Stimulated activated CD4-positive, alpha-beta T cell treated with anti-CD3 and anti-CD28 coated beads, Interleukin-2, amount 100 ng/mL, for 4 hours (primary cell): ENCODE measurements around the gene HES3.

ENCODE experiments used
- DNase-seq: peaks from one replicate; pipeline ENCODE4 v3.0.0-alpha.2; 2020; ENCODE audit warnings: low read depth

HES3 gene

GRCh38 chr1:6245869-6246496, 2.0 kb downstream of the HES3 start:
- no peak for DNase-seq

- peak; percentile 65 for DNase-seq
Observed at GRCh38 chr1:6246497-6247467, 2.8 kb downstream of the HES3 start.

GRCh38 chr1:6247651-6248050, 3.7 kb downstream of the HES3 start:
- no peak for DNase-seq

DNA sequence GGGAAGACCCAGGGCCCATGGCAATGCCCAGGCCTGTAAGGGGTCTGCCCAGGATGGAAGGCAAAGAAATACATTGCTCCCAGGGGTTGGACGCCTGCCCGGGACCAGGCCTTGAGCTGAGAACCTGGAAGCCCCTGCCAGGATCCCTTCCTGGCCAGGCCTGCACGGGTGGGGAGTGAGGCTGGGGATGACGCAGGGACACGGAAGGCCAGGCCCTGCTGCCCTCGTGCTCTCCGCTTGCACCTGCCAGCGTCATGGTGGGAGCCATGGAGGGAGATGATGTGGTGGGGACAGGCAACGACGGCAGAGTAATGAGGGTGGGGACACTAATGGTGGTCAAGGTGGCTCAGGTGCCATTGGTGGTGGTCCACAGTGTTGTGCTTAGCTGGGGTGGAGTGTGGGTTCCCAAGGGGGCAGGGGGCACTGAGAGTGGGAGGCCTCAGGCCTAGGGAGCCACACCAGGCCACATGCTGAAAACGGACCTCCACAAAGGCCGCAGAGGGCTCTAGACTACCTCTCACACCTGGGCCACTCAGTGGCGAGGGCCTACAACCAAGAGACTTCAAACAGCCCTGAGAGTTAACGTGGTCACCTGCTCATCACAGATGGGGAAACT, 4.3 kb downstream of the HES3 start:
- no peak for DNase-seq

- DNase-seq, result no peak
Observed at GRCh38 chr1:6248932-6249738, 5.2 kb downstream of the HES3 start.

- no peak for DNase-seq
Observed at GRCh38 chr1:6249739-6250689, 6.0 kb downstream of the HES3 start.

DNA sequence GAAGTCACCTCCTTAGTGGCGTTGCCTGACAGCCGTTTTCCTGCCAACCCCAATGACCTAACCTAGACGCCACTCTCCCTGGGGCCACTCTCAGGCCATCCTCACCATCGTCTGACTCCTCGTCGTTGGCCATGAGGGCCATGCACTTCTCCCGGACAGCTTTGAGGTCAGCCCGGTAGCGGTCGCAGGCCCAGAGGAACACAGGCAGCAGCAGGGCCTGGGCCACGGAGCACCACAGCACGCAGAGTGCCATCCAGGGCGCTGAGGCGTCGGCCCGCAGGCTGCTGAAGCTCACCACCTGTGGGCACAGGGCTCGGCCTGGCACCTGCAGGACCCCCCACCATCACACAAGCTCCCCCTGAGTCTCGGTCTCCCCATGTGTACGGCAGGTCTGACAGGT, 7.3 kb downstream of the HES3 start:
- no peak for DNase-seq

- DNase-seq, result no peak
Observed at GRCh38 chr1:6251681-6252373, 7.8 kb downstream of the HES3 start.

DNA sequence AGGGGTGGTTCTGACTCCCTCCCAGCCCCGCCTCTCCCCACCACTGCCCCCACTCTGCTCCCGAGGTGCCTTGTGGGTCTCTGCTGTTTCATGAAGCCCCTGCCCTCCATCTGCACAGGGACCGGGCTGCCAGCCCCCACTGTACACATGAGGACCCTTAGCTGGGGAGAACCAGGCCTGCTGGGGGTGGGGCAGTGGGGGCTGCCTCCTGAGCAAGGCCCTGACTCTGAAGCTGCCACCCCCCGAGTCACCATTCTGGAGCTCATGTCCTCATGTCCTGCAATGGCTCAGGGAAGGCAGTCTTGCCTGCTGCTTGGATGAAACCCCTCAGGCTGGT, 8.4 kb downstream of the HES3 start:
- no peak for DNase-seq

- no peak for DNase-seq
Observed at GRCh38 chr1:6253380-6253779, 9.4 kb downstream of the HES3 start.

- no peak for DNase-seq
Observed at GRCh38 chr1:6254691-6255090, 10.7 kb downstream of the HES3 start.

- no peak for DNase-seq
Observed at GRCh38 chr1:6256645-6257044, 12.7 kb downstream of the HES3 start.

DNA sequence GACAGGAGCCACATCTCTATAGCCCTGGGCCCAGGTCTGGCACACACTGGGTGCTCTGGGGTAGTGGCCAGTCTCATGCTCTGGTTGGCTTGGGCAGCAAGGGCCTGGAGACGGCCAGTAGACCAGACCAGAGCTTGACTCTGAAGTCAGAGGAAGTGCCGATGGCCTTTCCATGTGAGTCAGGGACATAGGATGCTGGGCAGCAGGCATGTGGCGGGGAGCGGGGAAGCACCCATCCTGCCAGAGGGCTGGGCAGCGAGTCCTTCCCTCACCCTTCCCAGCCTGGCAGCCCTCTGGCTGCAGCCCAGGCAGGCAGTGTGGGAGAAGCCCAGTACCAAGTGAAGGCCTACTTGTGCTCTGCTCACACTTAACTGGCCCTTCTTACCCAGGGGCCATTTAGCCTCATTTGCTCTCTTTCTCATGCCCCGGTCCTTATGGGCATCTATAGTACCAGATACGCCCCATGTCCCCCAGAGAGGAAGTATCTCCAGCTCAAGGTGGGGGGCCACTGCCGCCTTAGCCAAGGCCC, 13.6 kb downstream of the HES3 start:
- DNase-seq, result no peak

DNA sequence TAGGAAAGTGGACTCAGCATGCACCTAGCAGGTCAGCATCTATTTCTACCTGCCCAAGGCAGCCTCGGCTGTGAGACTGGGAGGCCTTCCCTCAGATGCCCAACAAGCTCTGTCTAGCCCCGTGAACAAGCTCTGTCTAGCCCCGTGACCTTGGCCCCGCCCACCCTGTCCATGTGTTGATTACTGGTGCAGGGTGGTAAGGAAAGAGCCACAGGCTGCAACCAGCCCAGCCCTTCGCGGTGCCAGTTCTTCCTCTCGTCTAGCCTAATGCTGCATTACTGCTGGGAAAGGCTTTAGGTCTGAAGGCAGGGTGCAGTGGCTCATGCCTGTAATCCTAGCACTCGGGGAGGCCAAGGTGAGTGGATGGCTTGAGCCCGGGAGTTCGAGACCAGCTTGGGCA, 14.7 kb downstream of the HES3 start:
- DNase-seq, result no peak

GRCh38 chr1:6259491-6260362, 15.7 kb downstream of the HES3 start:
- peak; percentile 72 for DNase-seq

GRCh38 chr1:6260433-6260934, 16.5 kb downstream of the HES3 start:
- DNase-seq, result no peak

DNA sequence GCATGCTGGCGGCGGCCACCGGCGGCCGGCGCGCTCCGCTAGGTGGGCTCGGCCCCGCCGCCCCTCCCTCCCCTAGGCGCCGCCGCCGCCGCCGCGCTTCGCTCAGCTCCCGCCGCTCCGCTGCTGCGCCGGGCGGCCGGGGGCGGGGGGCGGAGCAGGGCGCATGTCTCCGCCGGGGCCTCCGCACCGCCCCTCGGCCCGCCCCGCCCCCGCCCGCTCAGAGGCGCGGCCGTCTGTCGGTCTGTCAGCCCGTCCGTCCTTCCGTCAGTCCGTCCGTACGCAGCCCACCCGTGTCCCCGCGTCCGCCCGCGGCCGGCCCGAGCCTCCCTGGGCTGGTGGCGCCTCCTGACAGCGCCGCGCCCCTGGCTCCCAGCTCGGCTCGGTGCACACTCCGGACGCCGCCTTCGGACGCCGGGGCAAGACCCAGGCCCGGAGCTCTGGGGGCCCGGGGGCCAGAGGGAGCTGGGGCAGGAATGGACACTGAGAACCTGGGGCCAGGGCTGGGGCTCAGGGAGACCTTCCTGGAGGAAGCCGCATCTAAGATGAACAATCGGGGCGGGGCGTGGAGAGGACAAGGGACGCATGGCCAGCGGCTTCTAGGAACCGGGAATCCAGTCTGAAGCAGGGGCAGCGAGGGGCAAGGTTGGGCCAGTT, 17.1 kb downstream of the HES3 start, which contains the start of gene GPR153:
Gene GPR153 (minus strand): TSS at position 138 of the 654 bp plus-strand sequence. CDS start 6,193 bp downstream, outside the sequence.
- DNase-seq, result peak; percentile 41

GRCh38 chr1:6261615-6261995, 17.6 kb downstream of the HES3 start:
- DNase-seq, result no peak
